ENCODE measurements around the gene CEPT1. TPM values are rescaled to one million over a fixed set of nuclear protein-coding genes. Genes with fewer than 3 reads are reported as not detected.

The CEPT1 gene
- total and polyA plus RNA-seq, 7 donors, result 6.7 to 13.7 (median 10.0) TPM

GRCh38 chr1:111196213-111196612, 56.2 kb downstream of the CEPT1 start:
- Histone ChIP-seq H3K4me1 (no peaks in the 10 kb centered on the region), H3K27me3 (ENCODE audit: insufficient read depth in 3 of 3, low read length in 2 of 3) (no peaks in the 10 kb centered on the region), H3K9me3 (no peaks in the 10 kb centered on the region), H3K36me3 (ENCODE audit: insufficient read depth in 1 of 2, low read depth in 1 of 2) (no peaks in the 10 kb centered on the region), H3K4me3 (no peak overlapping the region), H3K27ac (no peak overlapping the region)
- 81 to 84% (median 82%) methylated on average over 2 of the region's 2 CpGs for WGBS, 3 donors
- no peak for DNase-seq
- TF ChIP-seq CTCF (IDR thresholded peaks at IDR 0.05), result no peak
- intact Hi-C loops (cut with DNase I), result no loop called here
- no peak for ATAC-seq

- DNase-seq (no peak), ATAC-seq (no peak)
- Histone ChIP-seq H3K9me3 (no peaks in the 10 kb centered on the region), H3K27me3 (ENCODE audit: insufficient read depth in 3 of 3, low read length in 2 of 3) (peaks cover 0 to under 1% (median 0%) of the 10 kb centered on the region in 3 donors), H3K36me3 (ENCODE audit: insufficient read depth in 1 of 2, low read depth in 1 of 2) (no peaks in the 10 kb centered on the region), H3K27ac (no peak overlapping the region), H3K4me1 (no peaks in the 10 kb centered on the region), H3K4me3 (no peak overlapping the region)
- TF ChIP-seq CTCF (IDR thresholded peaks at IDR 0.05), result no peak
- WGBS, 3 donors, result 61 to 62% (median 62%) methylated on average over 5 to 6 of the region's 6 CpGs
- intact Hi-C loops (cut with DNase I), result no loop called here
These were observed 57.7 kb downstream of the CEPT1 start for GRCh38 chr1:111197598-111198284.

GRCh38 chr1:111198836-111199235, 58.8 kb downstream of the CEPT1 start:
- no peak for ATAC-seq
- H3K4me1 ChIP-seq, result no peaks in the 10 kb centered on the region
- no peak for TF ChIP-seq CTCF (IDR thresholded peaks at IDR 0.05)
- H3K27ac ChIP-seq, result no peak overlapping the region
- peaks cover 0 to 10% (median 5%) of the 10 kb centered on the region in 3 donors for H3K27me3 ChIP-seq (ENCODE audit: insufficient read depth in 3 of 3, low read length in 2 of 3)
- no peak for DNase-seq
- H3K4me3 ChIP-seq, result peak overlapping the region; percentile 18
- intact Hi-C loops (cut with DNase I), result no loop called here
- no peaks in the 10 kb centered on the region for H3K9me3 ChIP-seq
- no peaks in the 10 kb centered on the region for H3K36me3 ChIP-seq (ENCODE audit: insufficient read depth in 1 of 2, low read depth in 1 of 2)
- 92 to 95% (median 93%) methylated on average over 5 of the region's 5 CpGs for WGBS, 3 donors

GRCh38 chr1:111199329-111199728, 59.3 kb downstream of the CEPT1 start:
- ATAC-seq, result no peak
- TF ChIP-seq CTCF (IDR thresholded peaks at IDR 0.05), result no peak
- Histone ChIP-seq H3K4me3 (peak overlapping the region; percentile 18), H3K9me3 (no peaks in the 10 kb centered on the region), H3K36me3 (ENCODE audit: insufficient read depth in 1 of 2, low read depth in 1 of 2) (no peaks in the 10 kb centered on the region), H3K27me3 (ENCODE audit: insufficient read depth in 3 of 3, low read length in 2 of 3) (peaks cover 0 to 14% (median 8%) of the 10 kb centered on the region in 3 donors), H3K27ac (no peak overlapping the region), H3K4me1 (peaks cover 2% of the 10 kb centered on the region)
- WGBS, 3 donors, result 91 to 96% (median 95%) methylated on average over 3 of the region's 3 CpGs
- intact Hi-C loops (cut with DNase I), result no loop called here
- DNase-seq, result no peak
